NCI-H748 treated with DMSO at 0.1 percent for 48 hours (cell line): ENCODE data around the gene CLNK.
A peak's percentile ranks its signal among the peaks of the same experiment; 100 is the strongest.

ENCODE experiments used
- DNase-seq: peaks from one replicate; lab custom pipeline; 2025; lab: John Stamatoyannopoulos, UW

CLNK gene

GRCh38 chr4:10684631-10685030, at the start of gene CLNK:
CLNK (minus strand) TSS chr4:10684768; CDS start chr4:10667869, 16,899 bp downstream.
- no peak for DNase-seq

- no peak for DNase-seq
Measured at GRCh38 chr4:10733481-10734062, 49.0 kb upstream of the CLNK start.

- no peak for DNase-seq
Measured at GRCh38 chr4:10732914-10733415, 48.4 kb upstream of the CLNK start.

GRCh38 chr4:10732235-10732913, 47.8 kb upstream of the CLNK start:
- DNase-seq, result no peak

GRCh38 chr4:10731690-10732089, 47.1 kb upstream of the CLNK start:
- no peak for DNase-seq

GRCh38 chr4:10731162-10731561, 46.6 kb upstream of the CLNK start:
- DNase-seq, result no peak

- DNase-seq, result no peak
Measured at GRCh38 chr4:10730590-10730989, 46.0 kb upstream of the CLNK start.

GRCh38 chr4:10730019-10730418, 45.5 kb upstream of the CLNK start:
- no peak for DNase-seq

- DNase-seq, result no peak
Measured at GRCh38 chr4:10729366-10729765, 44.8 kb upstream of the CLNK start.

- DNase-seq, result no peak
Measured at GRCh38 chr4:10728016-10728415, 43.4 kb upstream of the CLNK start.

- DNase-seq, result no peak
Measured at GRCh38 chr4:10727140-10727880, 42.7 kb upstream of the CLNK start.

GRCh38 chr4:10722957-10723356, 38.4 kb upstream of the CLNK start:
- DNase-seq, result no peak

GRCh38 chr4:10721616-10722015, 37.0 kb upstream of the CLNK start:
- peak; percentile 28 for DNase-seq

GRCh38 chr4:10716163-10716562, 31.6 kb upstream of the CLNK start:
- DNase-seq, result no peak

- no peak for DNase-seq
Measured at GRCh38 chr4:10715696-10716095, 31.1 kb upstream of the CLNK start.

- DNase-seq, result peak; percentile 70
Measured at GRCh38 chr4:10715135-10715534, 30.6 kb upstream of the CLNK start.

GRCh38 chr4:10713591-10713990, 29.0 kb upstream of the CLNK start:
- no peak for DNase-seq

GRCh38 chr4:10706236-10706635, 21.7 kb upstream of the CLNK start:
- no peak for DNase-seq

- no peak for DNase-seq
Measured at GRCh38 chr4:10704430-10704810, 19.9 kb upstream of the CLNK start.

- DNase-seq, result no peak
Measured at GRCh38 chr4:10703766-10704429, 19.3 kb upstream of the CLNK start.

- no peak for DNase-seq
Measured at GRCh38 chr4:10703156-10703555, 18.6 kb upstream of the CLNK start.

GRCh38 chr4:10701702-10702460, 17.3 kb upstream of the CLNK start:
- DNase-seq, result no peak
